GM12801 (cell line): ENCODE results near the gene FARSB.

ENCODE experiments used
- CTCF ChIP-seq: IDR thresholded peaks from one replicate; pipeline ENCODE4 v1.5.1; 2011; ENCODE audit warnings: control low read depth; ENCODE audit not compliant: insufficient read length; ENCODE audit errors: extremely low read depth

FARSB gene

GRCh38 chr2:222641336-222641735, 14.6 kb downstream of the FARSB start:
- no peak for TF ChIP-seq CTCF

GRCh38 chr2:222637067-222637466, 18.8 kb downstream of the FARSB start:
- no peak for TF ChIP-seq CTCF

GRCh38 chr2:222635295-222635694, 20.6 kb downstream of the FARSB start:
- TF ChIP-seq CTCF, result no peak

GRCh38 chr2:222627764-222628163, 28.1 kb downstream of the FARSB start:
- no peak for TF ChIP-seq CTCF

- TF ChIP-seq CTCF, result no peak
Measured at GRCh38 chr2:222623756-222624309, 32.1 kb downstream of the FARSB start.

GRCh38 chr2:222622910-222623309, 33.0 kb downstream of the FARSB start:
- TF ChIP-seq CTCF, result no peak

- TF ChIP-seq CTCF, result no peak
Measured at GRCh38 chr2:222621893-222622292, 34.0 kb downstream of the FARSB start.

- TF ChIP-seq CTCF, result no peak
Measured at GRCh38 chr2:222615320-222615719, 40.6 kb downstream of the FARSB start.
